ENCODE results near the gene KCNAB1.

KCNAB1 gene

GRCh38 chr3:156418428-156418827 is 298.1 kb downstream of the KCNAB1 start:
- DNase-seq, result no peak

GRCh38 chr3:156421534-156421933 is 301.2 kb downstream of the KCNAB1 start:
- no peak for DNase-seq

- no peak for DNase-seq
These were observed 304.4 kb downstream of the KCNAB1 start for GRCh38 chr3:156424758-156425157.

- DNase-seq, result no peak
These were observed 305.3 kb downstream of the KCNAB1 start for GRCh38 chr3:156425651-156426050.

- no peak for DNase-seq
These were observed 308.7 kb downstream of the KCNAB1 start for GRCh38 chr3:156429125-156429524.

GRCh38 chr3:156431334-156432124 is 311.2 kb downstream of the KCNAB1 start:
- DNase-seq, result no peak

- no peak for DNase-seq
These were observed 312.2 kb downstream of the KCNAB1 start for GRCh38 chr3:156432563-156432962.

- no peak for DNase-seq
These were observed 312.8 kb downstream of the KCNAB1 start for GRCh38 chr3:156433138-156433537.

- DNase-seq, result no peak
These were observed 313.5 kb downstream of the KCNAB1 start for GRCh38 chr3:156433910-156434309.

- DNase-seq, result no peak
These were observed 314.5 kb downstream of the KCNAB1 start for GRCh38 chr3:156434921-156435320.

GRCh38 chr3:156443079-156443478 is 322.7 kb downstream of the KCNAB1 start:
- DNase-seq, result no peak

GRCh38 chr3:156445117-156446090 is 325.0 kb downstream of the KCNAB1 start:
- no peak for DNase-seq

- no peak for DNase-seq
These were observed 327.9 kb downstream of the KCNAB1 start for GRCh38 chr3:156448300-156448699.

- DNase-seq, result no peak
These were observed 329.6 kb downstream of the KCNAB1 start for GRCh38 chr3:156449710-156450574.

GRCh38 chr3:156455839-156456238 is 335.5 kb downstream of the KCNAB1 start:
- DNase-seq, result no peak

- DNase-seq, result no peak
These were observed 336.4 kb downstream of the KCNAB1 start for GRCh38 chr3:156456771-156457224.

GRCh38 chr3:156459434-156459833 is 339.1 kb downstream of the KCNAB1 start:
- no peak for DNase-seq

- DNase-seq, result no peak
These were observed 339.8 kb downstream of the KCNAB1 start for GRCh38 chr3:156460206-156460611.

GRCh38 chr3:156461889-156462288 is 341.5 kb downstream of the KCNAB1 start:
- DNase-seq, result no peak

GRCh38 chr3:156463123-156463522 is 342.7 kb downstream of the KCNAB1 start:
- no peak for DNase-seq

GRCh38 chr3:156465194-156465593 is 344.8 kb downstream of the KCNAB1 start:
- no peak for DNase-seq

GRCh38 chr3:156469456-156469855 is 349.1 kb downstream of the KCNAB1 start:
- no peak for DNase-seq

- no peak for DNase-seq
These were observed 351.1 kb downstream of the KCNAB1 start for GRCh38 chr3:156471431-156471830.
